Right hindlimb (tissue), 1 donor: ENCODE results near the gene AFF2.
A peak's percentile ranks its signal among the peaks of the same experiment; 100 is the strongest.

ENCODE experiments used
- DNase-seq: peaks from one replicate; pipeline ENCODE4 v3.0.0-alpha.2; 2018

AFF2 gene

DNA sequence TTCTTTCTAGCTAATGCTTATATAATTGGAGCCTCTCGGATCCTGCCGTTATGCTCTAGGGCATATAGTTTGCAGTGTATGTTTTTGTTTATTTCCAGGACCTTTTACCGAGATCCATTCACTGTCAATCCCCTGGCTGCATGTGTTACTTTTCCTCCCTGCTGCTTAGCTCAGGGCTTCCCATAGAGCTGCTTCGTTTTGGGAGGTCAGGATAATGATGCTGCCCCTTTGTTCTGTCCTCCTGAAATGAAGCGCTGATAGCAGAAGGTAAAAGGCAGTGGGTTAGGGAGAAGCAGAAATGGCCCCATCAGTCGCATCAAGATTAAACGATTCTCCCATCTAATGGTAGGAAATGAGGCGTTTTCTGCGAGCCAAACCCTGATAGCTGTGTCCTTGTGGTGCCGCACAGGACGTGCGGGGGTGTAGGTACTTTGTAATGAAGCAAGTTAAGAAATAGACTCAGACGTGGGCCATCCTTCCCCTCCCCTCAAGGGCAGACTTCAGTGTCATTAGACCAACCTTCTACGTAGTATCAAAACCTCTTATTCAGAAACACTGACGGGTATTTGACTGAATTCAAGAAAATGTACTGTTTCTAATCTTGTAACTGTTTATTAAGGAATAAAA lies 37.3 kb downstream of the AFF2 start:
- no peak for DNase-seq

- DNase-seq: no peak
Observed at GRCh38 chrX:148538582-148538981, 38.2 kb downstream of the AFF2 start.

- DNase-seq: no peak
Observed at GRCh38 chrX:148540114-148540513, 39.7 kb downstream of the AFF2 start.

- no peak for DNase-seq
Observed at GRCh38 chrX:148540671-148541583, 40.5 kb downstream of the AFF2 start.

DNA sequence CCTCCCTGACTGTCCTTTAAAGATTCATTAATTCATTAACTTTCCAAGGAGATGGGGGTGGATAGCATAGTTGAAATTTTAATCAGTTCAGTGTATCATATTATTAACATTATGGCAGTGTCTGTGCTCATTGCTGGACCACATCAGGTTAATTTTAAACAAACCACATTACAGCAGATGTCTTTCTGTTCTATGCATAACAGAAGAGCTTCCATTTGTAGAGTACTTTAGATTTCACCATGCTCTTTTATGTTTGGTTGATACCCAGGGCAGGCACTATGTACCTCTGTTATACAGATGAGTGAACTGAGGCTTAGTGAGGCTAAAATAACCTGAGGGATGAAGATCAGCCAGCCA lies 41.1 kb downstream of the AFF2 start:
- no peak for DNase-seq

GRCh38 chrX:148542481-148543255 lies 42.3 kb downstream of the AFF2 start:
- DNase-seq: no peak

DNA sequence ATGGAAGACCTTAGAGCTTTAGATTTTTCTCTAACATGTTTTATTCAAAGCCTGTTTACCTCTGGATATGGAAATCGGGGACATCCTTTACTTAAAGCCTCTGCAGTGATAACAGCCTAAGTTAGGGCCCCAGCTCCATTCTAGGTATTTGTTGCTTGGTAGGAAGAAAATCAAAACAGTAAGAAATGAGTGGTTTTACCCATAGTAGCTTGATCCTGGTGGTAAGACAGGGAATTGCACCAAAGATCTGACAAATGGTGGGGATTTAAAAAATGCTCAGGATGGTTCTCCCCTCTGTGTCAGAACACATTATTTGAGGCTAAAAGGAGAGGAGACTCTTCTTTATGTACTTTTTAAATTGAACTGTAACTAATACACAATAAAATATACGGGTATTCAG lies 52.4 kb downstream of the AFF2 start:
- DNase-seq: no peak

GRCh38 chrX:148555101-148555500 lies 54.7 kb downstream of the AFF2 start:
- DNase-seq: no peak

DNA sequence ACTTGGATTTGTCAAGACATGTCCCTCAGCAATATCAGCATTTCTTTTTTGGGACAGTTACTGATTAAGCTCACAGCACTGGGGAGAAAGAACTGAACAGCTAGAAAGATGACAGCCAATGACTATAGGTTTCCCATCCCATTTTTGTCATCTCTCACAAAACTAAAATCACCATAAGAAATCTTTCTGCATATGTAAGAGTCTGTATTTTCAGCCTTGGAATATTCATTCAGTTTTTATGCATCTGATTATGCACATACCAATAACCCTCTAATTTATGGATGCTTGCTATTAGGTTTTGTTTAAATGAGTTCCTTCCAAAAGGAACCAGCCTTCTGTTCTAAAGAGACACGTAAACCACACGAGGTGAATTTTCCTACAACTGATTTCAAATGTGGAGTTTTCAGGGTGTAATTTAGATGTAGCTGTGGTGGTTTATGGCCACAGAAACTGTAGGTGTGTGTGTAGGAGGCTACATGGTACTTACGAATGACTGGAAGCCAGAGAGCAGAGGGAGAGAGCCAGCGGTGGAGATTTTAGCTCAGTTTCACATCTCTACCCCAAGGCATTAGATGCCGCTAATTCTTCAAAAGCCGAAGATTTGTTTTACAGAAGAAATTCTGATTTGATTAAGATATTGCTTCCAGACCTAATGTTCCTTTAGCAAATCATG lies 55.3 kb downstream of the AFF2 start:
- no peak for DNase-seq

DNA sequence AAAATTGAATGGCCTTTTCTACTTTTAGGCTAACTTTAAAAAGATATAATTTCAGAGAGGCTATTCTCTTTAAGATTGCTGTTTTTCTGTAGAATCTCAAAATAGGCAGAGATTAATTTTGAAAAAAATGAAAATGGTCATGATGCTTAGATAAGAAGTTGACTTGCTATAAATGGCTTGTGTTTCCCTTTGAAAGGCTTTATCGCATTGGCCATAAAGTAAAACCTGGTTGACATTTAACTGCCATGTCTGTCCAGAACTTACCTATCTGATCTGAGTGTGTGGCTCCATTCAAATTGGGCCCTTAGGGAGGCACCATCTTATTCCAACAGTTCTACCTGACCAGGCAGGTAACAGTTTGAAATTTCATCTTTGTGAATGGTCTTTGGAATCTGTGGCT lies 56.1 kb downstream of the AFF2 start:
- no peak for DNase-seq

- DNase-seq: no peak
Observed at GRCh38 chrX:148562846-148563245, 62.4 kb downstream of the AFF2 start.

DNA sequence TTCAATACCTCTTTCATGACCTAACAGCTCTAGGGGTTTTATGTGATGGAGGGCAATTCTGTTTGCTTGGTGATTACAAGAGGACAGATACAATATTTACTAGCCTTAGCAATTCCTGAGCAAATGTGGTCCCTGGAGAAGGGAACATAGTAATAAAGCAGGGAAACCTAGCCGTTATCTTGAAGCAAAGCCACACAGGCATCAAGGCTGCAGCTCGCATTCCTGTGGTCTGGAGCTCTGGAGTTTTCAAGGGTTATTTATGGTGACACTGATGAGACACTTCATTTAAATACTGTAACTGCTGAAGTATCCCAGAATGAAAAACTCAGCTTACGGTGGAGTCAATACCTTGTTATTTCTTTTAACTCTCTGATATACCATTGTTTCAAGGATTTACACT lies 66.8 kb downstream of the AFF2 start:
- DNase-seq: peak; percentile 16

DNA sequence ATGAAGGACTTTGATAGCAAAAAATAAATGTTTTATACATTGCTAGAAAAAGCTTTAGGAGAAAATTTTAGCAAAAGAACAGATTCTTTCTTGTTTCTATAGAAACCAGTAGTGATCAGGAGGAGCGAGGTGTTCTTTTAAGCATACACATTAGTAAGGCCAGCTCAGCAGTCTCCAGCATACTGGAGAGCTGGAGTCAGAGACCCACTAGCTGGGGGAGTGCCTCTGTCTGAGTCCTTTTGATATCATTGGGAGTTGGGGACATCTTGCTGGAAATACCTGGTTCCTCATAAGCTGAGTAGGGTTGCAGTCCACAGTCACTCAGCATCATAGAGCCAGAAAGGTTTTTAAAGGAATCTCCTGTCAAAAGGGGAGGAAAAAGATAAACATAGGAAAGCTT lies 67.4 kb downstream of the AFF2 start:
- no peak for DNase-seq

DNA sequence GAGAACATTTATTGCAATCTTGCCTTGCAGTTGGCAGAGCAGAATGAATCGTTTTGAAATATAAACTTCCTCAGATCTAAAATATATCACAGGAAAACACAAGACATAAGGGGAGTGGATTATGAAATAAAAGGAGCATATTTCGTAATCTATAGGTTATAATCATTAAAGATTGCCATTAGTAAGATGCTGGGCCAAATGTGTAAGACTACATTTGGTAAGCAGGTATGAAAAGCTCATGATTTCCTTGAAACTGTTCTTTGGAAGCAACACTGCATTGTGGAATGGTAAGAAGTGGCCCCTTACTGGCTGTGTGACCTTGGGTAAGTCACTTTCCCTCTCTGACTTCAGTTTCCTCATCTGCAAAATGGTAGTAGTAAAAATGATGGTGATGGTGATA lies 68.3 kb downstream of the AFF2 start:
- DNase-seq: no peak

GRCh38 chrX:148572337-148572736 lies 71.9 kb downstream of the AFF2 start:
- no peak for DNase-seq

DNA sequence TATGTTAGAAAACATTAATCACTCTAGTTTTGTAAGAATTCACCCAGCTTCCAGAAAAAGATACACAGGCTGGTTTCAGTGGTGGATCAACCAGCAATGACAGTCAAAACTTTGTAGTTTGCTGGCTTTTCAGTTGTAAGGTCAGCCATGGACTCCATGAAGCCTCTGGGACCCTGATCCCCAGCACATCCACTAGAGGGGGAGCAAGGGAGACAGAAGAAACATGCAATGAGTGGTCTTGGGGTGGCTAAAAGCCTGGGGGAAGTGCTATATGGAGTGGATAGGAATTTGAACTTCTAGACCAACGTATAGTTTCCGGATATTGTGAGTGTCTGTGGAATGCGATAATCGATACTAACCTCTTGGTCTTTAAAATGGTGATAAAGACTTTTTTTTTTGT lies 72.7 kb downstream of the AFF2 start:
- no peak for DNase-seq

DNA sequence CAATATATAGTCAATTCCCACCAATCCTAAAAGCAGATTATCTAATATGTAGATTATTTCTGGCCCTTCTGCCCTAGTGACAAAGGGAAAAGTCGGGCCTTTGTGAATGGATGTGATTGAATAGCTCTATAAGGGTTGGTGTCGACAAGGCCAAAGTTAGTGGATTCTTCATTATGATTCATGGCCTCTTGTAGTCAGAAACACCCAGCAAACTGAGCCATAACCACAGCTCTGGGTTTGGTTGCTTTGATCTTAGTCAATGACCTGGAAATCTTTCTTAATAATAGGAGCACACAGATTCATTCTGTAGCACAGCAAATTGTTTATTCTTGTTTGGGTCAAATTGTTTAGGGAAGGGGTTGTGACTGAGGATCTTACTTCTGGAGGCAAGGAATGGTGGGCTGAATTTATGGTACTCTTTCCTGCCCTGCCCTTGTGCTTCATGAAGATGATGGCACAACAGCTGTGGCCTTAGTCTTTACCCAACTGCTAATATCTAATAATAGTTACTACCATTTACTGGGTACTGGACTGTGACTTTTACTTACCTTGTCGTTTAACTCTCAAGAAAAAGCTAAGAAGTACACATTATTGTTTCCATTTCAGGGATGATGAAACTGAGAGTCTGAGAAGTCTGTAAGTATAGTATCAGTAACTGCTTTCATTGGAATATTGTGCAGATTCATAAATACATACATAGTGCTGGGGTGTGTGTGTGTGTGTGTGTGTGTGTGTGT lies 74.0 kb downstream of the AFF2 start:
- no peak for DNase-seq

GRCh38 chrX:148576396-148576795 lies 76.0 kb downstream of the AFF2 start:
- DNase-seq: no peak

- DNase-seq: no peak
Observed at GRCh38 chrX:148577741-148578140, 77.3 kb downstream of the AFF2 start.

GRCh38 chrX:148580016-148580415 lies 79.6 kb downstream of the AFF2 start:
- no peak for DNase-seq

GRCh38 chrX:148582353-148582752 lies 81.9 kb downstream of the AFF2 start:
- DNase-seq: no peak

DNA sequence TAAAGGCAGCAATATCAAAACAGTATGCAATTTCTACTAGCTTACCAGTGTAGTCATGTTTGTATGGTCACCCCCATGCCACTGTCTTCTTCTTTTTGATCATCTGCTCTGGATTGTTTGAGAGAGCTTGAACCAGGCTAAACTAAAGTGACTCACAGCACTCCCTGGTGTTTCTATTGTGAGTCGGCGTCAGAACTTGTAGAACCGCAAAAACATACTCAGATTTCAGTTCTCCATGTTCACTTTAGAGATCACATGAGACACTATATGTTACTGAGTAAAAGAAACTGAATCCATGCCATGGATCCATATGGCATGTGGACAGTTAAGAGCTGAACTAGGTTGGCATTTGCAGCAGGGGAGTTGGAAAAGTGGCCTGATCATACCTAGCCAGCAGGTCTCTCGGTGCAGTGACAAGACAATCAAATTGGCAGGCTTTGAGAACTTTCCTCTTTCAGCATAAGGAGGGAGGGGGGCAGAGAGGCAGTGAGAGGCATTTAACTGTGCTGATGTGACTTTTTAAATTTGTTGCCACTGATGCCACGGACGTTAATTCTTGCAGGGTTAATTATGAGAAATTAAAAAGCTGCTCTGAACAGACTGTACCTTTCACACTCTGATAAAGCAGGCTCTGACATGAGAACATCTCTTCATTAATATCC lies 88.4 kb downstream of the AFF2 start:
- DNase-seq: no peak
